ENCODE results near the gene RECK. TPM values are rescaled to one million over a fixed set of nuclear protein-coding genes. Genes with fewer than 3 reads are reported as not detected.

The RECK gene
- total RNA-seq, 4 donors from 2014 or later = 2.1 to 9.7 (median 3.7) TPM

DNA sequence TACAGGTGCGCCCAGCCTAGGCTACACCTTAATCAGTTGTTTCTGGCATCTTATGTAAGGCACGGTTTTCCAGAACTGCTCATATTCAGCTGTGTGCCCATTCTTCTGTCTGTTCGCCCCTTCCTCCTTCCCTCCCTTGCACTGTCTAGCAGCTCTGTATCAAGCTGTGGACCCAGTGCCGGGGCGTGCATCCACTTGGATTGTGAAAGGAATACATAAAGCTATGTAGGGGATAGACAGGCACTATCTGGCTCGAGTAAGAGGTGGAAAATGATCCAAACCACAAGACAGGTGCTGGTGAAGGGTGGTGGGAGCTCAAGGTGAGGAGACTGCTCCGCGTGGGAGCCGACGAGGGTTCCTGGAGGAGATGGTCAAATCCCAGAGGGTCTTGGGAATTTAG lies 101.8 kb downstream of the RECK start:
- no peak overlapping the region for H3K4me3 ChIP-seq (ENCODE audit: low read depth, poor library complexity, severe bottlenecking)
- WGBS, 2 donors = 94 to 95% methylated on average over 10 of the region's 10 CpGs
- intact Hi-C loops (cut with DNase I; ENCODE audit: low total_unique reads) = no loop called here
- DNase-seq (ENCODE audit: low spot score in 2 of 2) = no peak
- TF ChIP-seq, protein P1, sequence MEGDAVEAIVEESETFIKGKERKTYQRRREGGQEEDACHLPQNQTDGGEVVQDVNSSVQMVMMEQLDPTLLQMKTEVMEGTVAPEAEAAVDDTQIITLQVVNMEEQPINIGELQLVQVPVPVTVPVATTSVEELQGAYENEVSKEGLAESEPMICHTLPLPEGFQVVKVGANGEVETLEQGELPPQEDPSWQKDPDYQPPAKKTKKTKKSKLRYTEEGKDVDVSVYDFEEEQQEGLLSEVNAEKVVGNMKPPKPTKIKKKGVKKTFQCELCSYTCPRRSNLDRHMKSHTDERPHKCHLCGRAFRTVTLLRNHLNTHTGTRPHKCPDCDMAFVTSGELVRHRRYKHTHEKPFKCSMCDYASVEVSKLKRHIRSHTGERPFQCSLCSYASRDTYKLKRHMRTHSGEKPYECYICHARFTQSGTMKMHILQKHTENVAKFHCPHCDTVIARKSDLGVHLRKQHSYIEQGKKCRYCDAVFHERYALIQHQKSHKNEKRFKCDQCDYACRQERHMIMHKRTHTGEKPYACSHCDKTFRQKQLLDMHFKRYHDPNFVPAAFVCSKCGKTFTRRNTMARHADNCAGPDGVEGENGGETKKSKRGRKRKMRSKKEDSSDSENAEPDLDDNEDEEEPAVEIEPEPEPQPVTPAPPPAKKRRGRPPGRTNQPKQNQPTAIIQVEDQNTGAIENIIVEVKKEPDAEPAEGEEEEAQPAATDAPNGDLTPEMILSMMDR (IDR thresholded peaks at IDR 0.05) = no peak
- no peak for TF ChIP-seq POLR2A (IDR thresholded peaks at IDR 0.05)

DNA sequence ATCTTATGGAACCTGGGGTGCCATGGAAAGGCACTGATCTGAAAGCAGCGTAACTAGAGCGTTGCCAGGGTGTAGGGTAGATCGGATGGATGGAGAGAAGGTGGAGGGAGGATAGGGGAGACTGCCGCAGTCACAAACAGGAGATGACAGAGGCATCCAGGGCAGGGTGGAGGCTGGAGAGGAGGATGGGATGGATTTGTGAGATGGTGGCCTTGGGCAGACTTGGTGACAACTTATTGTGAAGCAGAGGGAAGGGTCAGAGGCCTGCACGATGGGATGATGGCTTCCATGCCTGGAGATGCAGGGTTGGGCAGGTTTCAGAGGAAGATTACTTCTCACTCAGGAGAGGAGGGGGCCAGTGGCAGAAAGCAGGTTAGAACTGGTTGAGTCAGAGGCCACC lies 102.2 kb downstream of the RECK start:
- intact Hi-C loops (cut with DNase I; ENCODE audit: low total_unique reads) = no loop called here
- 88 to 95% methylated on average over 5 of the region's 5 CpGs for WGBS, 2 donors
- no peak overlapping the region for H3K4me3 ChIP-seq (ENCODE audit: low read depth, poor library complexity, severe bottlenecking)
- no peak for DNase-seq (ENCODE audit: low spot score in 2 of 2)
- no peak for TF ChIP-seq POLR2A (IDR thresholded peaks at IDR 0.05)
- TF ChIP-seq, protein P1 (IDR thresholded peaks at IDR 0.05) = no peak

DNA sequence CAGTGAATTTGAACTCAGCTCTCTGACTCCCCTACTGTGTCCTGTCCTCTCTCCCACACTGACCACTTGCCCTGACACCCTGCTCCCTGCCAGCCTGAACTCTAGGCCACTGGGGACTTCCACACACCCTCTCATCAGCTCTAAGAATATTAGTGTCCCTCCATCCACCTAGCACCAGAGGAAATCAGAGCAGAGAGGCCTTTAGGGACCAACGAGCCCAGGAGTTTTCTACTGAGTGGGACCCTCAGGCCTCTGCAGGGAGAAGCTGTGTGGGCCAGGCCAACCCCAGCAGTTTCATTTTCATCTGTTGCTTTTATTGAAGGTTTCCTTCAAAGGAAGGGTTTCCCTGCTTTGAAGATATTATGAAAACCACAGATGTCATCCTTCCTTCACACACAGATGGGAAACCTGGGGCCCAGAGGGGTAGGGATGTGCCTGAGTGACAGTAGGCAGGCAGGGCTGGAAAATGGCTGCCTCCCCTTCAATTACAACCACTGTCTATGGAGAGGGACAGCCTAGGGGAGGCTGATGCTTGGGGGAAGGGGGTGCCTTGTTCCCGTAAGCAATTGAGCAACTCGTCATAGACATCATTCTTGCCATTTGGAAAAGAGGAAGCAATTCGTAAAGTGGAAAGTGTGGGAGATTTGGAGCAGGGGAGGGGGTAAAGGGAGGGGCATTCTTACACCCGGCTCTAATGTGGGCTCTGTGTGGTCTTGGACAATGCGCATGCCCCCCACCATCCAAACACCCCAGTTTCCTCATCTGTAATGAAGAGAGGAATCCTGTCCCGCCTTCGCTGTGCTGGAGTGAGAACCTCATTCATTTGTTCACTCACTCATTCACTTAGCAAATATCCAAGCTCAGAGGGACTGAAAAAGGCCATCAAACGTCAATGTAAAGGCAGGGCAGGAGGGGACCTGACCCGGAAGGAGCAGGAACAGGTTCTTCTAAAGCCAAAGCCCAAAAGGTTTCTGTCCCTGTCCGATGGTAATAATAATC lies 103.7 kb downstream of the RECK start:
- no peak for DNase-seq (ENCODE audit: low spot score in 2 of 2)
- H3K4me3 ChIP-seq (ENCODE audit: low read depth, poor library complexity, severe bottlenecking) = no peak overlapping the region
- TF ChIP-seq, protein P1 (IDR thresholded peaks at IDR 0.05) = no peak
- no peak for TF ChIP-seq POLR2A (IDR thresholded peaks at IDR 0.05)
- intact Hi-C loops (cut with DNase I; ENCODE audit: low total_unique reads) = no loop called here
- 78 to 85% methylated on average over 11 of the region's 11 CpGs for WGBS, 2 donors

DNA sequence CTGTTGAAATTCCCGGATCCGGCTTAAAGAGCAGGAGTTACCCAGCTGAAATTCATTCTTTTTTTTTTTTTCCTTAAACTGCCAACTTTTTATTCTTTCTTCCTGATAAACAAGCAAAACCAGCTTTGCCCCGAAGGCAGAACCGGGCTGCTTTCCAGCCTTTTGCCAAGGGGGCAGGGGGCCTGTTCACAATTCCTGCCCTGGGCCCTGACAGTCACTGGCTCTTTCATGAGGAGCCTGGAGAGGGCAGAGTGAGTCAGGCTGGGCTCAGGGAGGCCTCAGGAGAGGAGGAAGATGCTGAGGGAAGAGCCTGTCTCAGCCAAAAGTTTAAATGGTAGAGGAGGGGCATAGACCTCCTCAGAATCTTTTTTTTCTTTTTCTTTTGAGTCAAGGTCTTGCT lies 104.6 kb downstream of the RECK start:
- no peak overlapping the region for H3K4me3 ChIP-seq (ENCODE audit: low read depth, poor library complexity, severe bottlenecking)
- intact Hi-C loops (cut with DNase I; ENCODE audit: low total_unique reads) = no loop called here
- DNase-seq (ENCODE audit: low spot score in 2 of 2) = no peak
- TF ChIP-seq, protein P1 (IDR thresholded peaks at IDR 0.05) = no peak
- TF ChIP-seq POLR2A (IDR thresholded peaks at IDR 0.05) = no peak
- WGBS, 2 donors = 32 to 55% methylated on average over 4 of the region's 4 CpGs

DNA sequence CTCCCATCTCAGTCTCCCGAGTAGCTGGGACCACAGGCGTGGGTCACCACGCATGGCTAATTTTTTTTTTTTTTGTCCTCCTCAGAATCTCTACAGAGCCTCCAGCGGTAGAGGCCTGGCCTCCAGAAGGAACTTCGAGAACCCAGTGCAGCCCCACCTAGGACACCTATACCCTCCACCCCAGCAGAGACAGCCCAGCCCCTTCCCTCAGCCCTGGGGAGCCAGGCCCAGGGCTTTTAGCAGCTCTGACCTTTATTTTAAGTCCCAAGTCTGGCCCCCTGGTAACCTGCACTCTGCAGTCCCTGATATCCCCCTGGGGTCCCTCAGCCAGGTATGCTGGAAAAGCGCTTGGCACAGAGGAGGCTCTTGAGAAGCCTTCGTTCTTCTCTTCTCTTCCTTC lies 105.0 kb downstream of the RECK start:
- intact Hi-C loops (cut with DNase I; ENCODE audit: low total_unique reads) = no loop called here
- H3K4me3 ChIP-seq (ENCODE audit: low read depth, poor library complexity, severe bottlenecking) = no peak overlapping the region
- WGBS, 2 donors = 90 to 92% methylated on average over 7 of the region's 7 CpGs
- no peak for TF ChIP-seq POLR2A (IDR thresholded peaks at IDR 0.05)
- TF ChIP-seq, protein P1 (IDR thresholded peaks at IDR 0.05) = no peak
- DNase-seq (ENCODE audit: low spot score in 2 of 2) = no peak

Measured in lower leg skin (tissue), 4 donors.